Activated naive CD4-positive, alpha-beta T cell treated with anti-CD3 and anti-CD28 coated beads, Interleukin-2, amount 10 ng/mL, durations not matched to agents 7 days and 5 days (primary cell): ENCODE measurements around the gene EFNA4.

Experiments
- CTCF ChIA-PET: fragments of 350-600 bp; sonication (Branson Sonifier 250); formaldehyde crosslinking; loops from one replicate; lab custom pipeline; 2021; ENCODE audit warnings: antibody characterized with exemption; lab: Charles Lee
- DNase-seq: peaks from one replicate; pipeline ENCODE4 v3.0.0-alpha.2; 2020
- H3K27ac Mint-ChIP-seq: one replicate; pipeline ENCODE4 v1.8.0; 2021; ENCODE audit warnings: mild to moderate bottlenecking, moderate library complexity, mixed read lengths
- H3K27me3 Mint-ChIP-seq: one replicate; pipeline ENCODE4 v1.8.0; 2021; ENCODE audit warnings: mild to moderate bottlenecking, mixed read lengths
- H3K36me3 Mint-ChIP-seq: one replicate; pipeline ENCODE4 v1.8.0; 2021; ENCODE audit warnings: mixed read lengths
- H3K4me1 Mint-ChIP-seq: one replicate; pipeline ENCODE4 v1.8.0; 2021; ENCODE audit warnings: mixed read lengths
- H3K4me3 Mint-ChIP-seq: one replicate; pipeline ENCODE4 v1.8.0; 2021; ENCODE audit warnings: mild to moderate bottlenecking, moderate library complexity, mixed read lengths
- H3K9me3 Mint-ChIP-seq: one replicate; pipeline ENCODE4 v1.8.0; 2021; ENCODE audit warnings: mixed read lengths

EFNA4 gene

DNA sequence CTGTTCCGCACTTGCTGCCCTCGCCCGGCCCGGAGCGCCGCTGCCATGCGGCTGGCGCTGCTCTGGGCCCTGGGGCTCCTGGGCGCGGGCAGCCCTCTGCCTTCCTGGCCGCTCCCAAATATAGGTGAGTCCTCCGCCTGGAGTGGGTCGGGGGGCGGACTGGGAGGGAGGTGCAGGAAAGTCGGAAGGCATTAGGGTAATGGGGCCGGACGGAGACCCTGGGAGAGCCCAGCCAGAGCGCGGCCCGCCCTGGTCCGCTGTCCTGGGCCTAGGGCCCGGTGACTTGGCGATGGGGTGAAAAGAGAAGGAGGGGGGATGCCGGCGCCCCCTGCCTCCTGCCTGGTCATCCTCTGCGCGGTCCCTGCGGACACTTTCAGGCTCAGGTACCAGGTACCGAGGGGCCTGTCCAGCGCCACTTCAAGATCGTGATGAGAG, 12.2 kb upstream of the EFNA4 start:
- Mint-ChIP-seq H3K27me3 (peaks cover 12% of the 10 kb centered on the region), H3K9me3 (no peaks in the 10 kb centered on the region), H3K4me3 (peak overlapping the region; percentile 82), H3K36me3 (peaks cover 3% of the 10 kb centered on the region), H3K4me1 (peaks cover 30% of the 10 kb centered on the region), H3K27ac (no peak overlapping the region)
- no peak for DNase-seq
- CTCF ChIA-PET: interaction anchor here (0.6 to 17.5 kb wide), 14 partner anchors 6 to 81 kb away, joined by 3 to 220 read pairs (median 6); partner anchors contain the start of genes ADAM15, EFNA4, FLAD1 and SHC1

DNA sequence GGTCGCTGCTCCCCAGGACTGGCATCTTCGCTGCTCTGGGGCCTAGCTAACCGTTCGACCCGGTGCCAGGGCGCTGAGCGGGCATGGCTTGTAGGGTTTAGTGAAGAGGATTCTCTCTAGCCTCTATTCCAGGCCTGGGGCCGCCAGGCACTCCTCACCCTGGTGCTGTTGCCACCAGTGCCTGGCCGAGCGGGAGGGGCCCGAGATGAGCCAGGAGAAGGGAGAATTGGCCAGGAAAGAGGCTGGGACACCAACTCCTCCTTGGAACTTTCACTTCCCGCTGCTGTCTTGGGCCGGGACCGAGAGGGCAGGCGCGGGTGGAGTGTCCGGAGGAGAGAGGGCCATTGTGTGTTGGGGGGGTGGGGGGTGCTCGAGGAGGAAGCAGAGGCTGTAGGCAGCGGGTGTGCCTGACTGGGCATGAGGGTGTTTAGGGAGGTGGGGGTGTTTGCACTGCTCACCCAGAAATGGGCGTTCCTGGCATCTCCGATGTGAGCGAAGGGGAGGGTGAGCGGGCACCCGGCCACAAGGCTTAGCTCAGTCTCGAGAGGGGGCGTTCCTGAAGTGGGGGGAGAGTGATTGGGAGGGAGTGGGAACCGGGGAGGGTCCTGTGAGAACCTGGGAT, 11.7 kb upstream of the EFNA4 start:
- Mint-ChIP-seq H3K27me3 (peaks cover 12% of the 10 kb centered on the region), H3K4me1 (peaks cover 30% of the 10 kb centered on the region), H3K9me3 (no peaks in the 10 kb centered on the region), H3K27ac (peak overlapping the region; percentile 78), H3K4me3 (peak overlapping the region; percentile 82), H3K36me3 (peaks cover 3% of the 10 kb centered on the region)
- peak; percentile 69 for DNase-seq
- CTCF ChIA-PET: interaction anchor here (1.3 to 17.5 kb wide), 8 partner anchors 6 to 82 kb away, joined by 3 to 220 read pairs (median 6); partner anchors contain the start of genes ADAM15, EFNA4 and SHC1

DNA sequence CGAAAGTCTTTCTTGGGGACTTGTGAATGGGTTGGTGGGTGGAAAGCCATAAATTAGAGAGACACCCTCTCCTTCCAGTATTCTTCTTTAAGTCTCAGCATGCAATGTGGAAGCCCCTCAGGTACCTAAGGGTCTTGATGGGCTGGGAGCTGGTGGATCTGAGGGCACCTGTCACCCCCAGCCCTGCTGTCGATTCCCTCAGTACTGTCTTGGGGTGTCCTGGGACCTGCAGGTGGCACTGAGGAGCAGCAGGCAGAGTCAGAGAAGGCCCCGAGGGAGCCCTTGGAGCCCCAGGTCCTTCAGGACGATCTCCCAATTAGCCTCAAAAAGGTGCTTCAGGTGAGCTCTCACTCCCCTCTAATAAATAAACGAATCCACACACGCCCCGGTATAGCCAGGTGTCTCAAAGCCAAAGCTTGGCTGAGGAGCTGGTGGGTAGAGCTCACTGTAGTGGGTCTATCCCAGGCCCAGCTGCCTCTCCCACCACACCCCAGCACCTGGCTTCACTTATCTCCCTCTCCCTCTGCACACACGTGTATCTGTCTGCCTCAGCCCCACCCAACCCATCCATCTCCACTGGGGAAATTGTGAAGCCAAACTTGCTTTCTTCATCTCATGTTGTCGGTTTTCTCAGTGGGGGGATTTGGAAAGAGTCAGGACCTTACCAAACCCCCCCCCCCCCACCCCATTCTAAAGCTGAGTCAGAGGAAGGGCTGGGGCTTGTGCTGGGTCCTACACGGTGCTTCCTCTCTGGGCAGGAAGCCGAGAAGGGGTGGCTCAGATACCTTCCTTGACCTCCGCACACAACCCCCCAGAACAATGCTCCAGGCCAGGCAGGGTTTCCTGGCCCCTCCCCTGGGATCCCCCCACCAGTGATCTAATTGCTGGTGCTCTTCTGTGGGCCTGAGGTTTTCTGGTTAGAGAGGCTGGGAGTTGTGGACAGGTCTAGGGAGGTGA, 10.8 kb upstream of the EFNA4 start:
- no peaks in the 10 kb centered on the region for H3K9me3 Mint-ChIP-seq
- DNase-seq: peak; percentile 54
- peaks cover 6% of the 10 kb centered on the region for H3K27me3 Mint-ChIP-seq
- H3K4me3 Mint-ChIP-seq: peak overlapping the region; percentile 82
- CTCF ChIA-PET: interaction anchor here (0.8 to 17.5 kb wide), 9 partner anchors 5 to 109 kb away, joined by 3 to 220 read pairs (median 6); partner anchors contain the start of genes ADAM15 and EFNA4
- H3K36me3 Mint-ChIP-seq: peaks cover 3% of the 10 kb centered on the region
- H3K27ac Mint-ChIP-seq: peak overlapping the region; percentile 78
- peaks cover 30% of the 10 kb centered on the region for H3K4me1 Mint-ChIP-seq

DNA sequence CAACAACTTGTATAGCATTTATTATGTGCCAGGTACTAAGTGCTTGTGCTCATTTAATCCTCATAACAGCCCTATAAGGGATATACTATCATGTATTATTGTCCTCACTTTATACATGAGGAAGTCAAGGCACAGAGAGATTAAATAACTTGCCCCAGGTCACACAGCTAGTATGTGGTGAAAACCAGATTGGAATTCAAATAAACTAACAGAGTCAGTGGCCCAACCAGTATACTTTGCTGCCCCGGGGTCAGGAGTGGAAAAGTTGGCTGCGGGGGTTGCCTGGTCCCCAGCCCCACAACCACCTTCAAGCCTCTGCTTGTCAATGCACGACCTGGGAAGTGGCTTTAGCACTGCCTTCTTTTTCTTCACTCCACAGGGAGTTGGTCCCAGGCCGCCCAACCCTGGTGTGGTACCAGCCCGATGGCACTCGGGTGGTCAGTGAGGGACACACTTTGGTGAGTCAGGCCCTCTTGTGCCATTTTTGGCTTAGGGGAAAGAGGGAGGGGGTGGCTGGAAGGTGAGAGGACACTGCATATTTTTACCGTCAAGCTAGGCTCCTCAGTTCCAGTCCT, 9.9 kb upstream of the EFNA4 start:
- no peaks in the 10 kb centered on the region for H3K9me3 Mint-ChIP-seq
- no peak for DNase-seq

DNA sequence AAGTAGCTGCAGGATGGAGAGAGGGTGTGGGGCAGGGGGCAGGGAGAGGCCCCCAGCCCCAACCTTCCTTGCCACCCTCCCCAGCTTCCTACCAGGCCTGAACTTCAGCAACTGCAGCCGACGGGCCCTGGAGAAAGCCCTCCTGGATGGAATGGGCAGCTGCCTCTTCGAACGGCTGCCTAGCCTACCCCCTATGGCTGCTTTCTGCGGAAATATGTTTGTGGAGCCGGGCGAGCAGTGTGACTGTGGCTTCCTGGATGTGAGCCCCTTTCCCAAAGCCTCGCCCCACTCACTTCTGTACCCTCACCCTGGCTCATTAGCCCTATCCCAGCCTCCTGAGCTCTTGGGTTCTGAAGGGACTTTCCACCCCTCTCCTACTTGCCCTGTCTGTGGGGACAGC, 6.4 kb upstream of the EFNA4 start:
- CTCF ChIA-PET: interaction anchor here (0.7 to 15.1 kb wide), 10 partner anchors 10 to 102 kb away, joined by 3 to 220 read pairs (median 4); partner anchors contain the start of genes ADAM15 and PBXIP1
- Mint-ChIP-seq H3K36me3 (peaks cover 13% of the 10 kb centered on the region), H3K27me3 (no peaks in the 10 kb centered on the region)

More for the DNA sequence above, 9.9 kb upstream of the EFNA4 start:
- CTCF ChIA-PET: interaction anchor here (1.1 to 17.5 kb wide), 6 partner anchors 4 to 114 kb away, joined by 3 to 220 read pairs (median 26); partner anchors contain the start of genes ADAM15 and EFNA4
- Mint-ChIP-seq H3K4me1 (peaks cover 30% of the 10 kb centered on the region), H3K4me3 (peak overlapping the region; percentile 55), H3K36me3 (peaks cover 5% of the 10 kb centered on the region), H3K27me3 (peaks cover 2% of the 10 kb centered on the region), H3K27ac (peak overlapping the region; percentile 78)

DNA sequence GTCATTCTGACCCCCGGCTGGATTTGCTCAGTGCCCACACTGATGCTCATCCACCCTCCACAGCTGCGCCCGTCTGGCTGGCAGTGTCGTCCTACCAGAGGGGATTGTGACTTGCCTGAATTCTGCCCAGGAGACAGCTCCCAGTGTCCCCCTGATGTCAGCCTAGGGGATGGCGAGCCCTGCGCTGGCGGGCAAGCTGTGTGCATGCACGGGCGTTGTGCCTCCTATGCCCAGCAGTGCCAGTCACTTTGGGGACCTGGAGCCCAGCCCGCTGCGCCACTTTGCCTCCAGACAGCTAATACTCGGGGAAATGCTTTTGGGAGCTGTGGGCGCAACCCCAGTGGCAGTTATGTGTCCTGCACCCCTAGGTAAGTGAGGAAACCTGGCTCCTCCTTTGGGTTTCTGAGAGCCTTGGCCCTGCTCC, 5.7 kb upstream of the EFNA4 start:
- Mint-ChIP-seq H3K4me1 (peaks cover 22% of the 10 kb centered on the region), H3K9me3 (no peaks in the 10 kb centered on the region), H3K27me3 (no peaks in the 10 kb centered on the region), H3K27ac (no peak overlapping the region), H3K4me3 (no peak overlapping the region), H3K36me3 (peaks cover 13% of the 10 kb centered on the region)
- CTCF ChIA-PET: interaction anchor here (1.0 to 15.1 kb wide), 5 partner anchors 13 to 103 kb away, joined by 3 to 220 read pairs (median 5); partner anchors contain the start of gene ADAM15
- DNase-seq: no peak

More for the DNA sequence above, 6.4 kb upstream of the EFNA4 start:
- Mint-ChIP-seq H3K27ac (no peak overlapping the region), H3K9me3 (no peaks in the 10 kb centered on the region), H3K4me3 (no peak overlapping the region), H3K4me1 (peaks cover 23% of the 10 kb centered on the region)
- DNase-seq: no peak

DNA sequence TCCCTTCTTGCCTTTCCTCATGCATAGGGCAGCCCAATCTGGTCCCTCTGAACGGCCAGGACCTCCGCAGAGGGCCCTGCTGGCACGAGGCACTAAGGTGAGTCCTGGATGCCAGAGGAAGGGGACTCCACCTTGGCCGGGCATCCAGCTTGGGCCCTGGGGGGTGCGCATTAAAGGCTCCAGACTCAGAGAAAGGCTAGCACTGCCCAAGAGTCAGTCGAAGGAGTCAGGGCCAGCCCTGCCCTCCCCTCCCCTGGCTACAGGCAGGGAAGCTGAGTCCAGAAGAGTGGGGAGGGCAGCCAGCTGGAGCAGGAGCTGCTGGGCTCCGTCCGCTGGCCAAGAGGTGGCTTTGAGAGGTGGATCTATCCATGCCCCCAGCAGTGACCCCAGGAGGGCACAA, 2.8 kb upstream of the EFNA4 start:
- Mint-ChIP-seq H3K9me3 (no peaks in the 10 kb centered on the region), H3K36me3 (peaks cover 13% of the 10 kb centered on the region), H3K27me3 (no peaks in the 10 kb centered on the region), H3K4me3 (no peak overlapping the region), H3K27ac (no peak overlapping the region), H3K4me1 (peaks cover 32% of the 10 kb centered on the region)
- CTCF ChIA-PET: interaction anchor here (1.3 to 15.1 kb wide), 8 partner anchors 15 to 501 kb away, joined by 3 to 220 read pairs (median 8); partner anchors contain the start of gene ADAM15
- no peak for DNase-seq

DNA sequence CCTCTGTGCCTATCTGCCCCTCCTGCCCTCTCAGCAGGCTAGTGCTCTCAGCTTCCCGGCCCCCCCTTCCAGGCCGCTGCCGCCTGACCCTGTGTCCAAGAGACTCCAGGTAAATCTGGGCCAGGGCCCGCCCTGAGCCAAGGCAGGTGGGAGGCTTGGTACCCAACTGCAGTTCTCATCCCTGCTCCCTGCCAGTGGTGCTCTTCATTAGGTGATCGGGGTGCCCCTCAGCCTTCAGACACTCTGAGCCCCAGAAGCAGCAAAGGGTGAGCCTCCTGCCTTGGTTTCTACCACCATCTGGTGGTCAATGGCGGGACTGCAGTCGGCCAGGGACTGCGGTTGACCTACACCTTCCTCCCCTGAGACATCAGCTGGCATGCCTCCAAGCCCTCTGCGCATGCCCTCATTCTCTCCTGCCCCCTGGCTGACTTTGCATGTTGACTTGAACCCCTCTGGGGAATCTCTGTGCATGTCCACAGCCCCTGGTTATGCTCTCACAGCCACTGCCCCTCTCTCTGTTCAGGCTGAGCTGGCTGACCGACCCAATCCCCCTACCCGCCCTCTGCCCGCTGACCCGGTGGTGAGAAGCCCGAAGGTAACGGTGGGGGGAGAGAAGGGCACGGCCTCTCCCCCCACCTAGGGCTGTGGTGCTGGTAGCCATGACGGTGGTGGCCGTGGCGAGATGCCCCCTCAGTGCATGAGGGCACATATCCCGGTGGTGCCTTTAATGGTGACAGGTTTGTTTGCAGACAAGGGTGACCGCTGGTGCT, 2.0 kb upstream of the EFNA4 start:
- Mint-ChIP-seq H3K4me1 (peaks cover 36% of the 10 kb centered on the region), H3K4me3 (peak overlapping the region; percentile 4), H3K27ac (no peak overlapping the region), H3K9me3 (no peaks in the 10 kb centered on the region), H3K36me3 (peaks cover 10% of the 10 kb centered on the region), H3K27me3 (no peaks in the 10 kb centered on the region)
- DNase-seq: peak; percentile 96
- CTCF ChIA-PET: interaction anchor here (0.7 to 15.1 kb wide), 18 partner anchors 10 to 502 kb away, joined by 3 to 220 read pairs (median 4); partner anchors contain the start of genes ADAM15, PBXIP1 and PYGO2

DNA sequence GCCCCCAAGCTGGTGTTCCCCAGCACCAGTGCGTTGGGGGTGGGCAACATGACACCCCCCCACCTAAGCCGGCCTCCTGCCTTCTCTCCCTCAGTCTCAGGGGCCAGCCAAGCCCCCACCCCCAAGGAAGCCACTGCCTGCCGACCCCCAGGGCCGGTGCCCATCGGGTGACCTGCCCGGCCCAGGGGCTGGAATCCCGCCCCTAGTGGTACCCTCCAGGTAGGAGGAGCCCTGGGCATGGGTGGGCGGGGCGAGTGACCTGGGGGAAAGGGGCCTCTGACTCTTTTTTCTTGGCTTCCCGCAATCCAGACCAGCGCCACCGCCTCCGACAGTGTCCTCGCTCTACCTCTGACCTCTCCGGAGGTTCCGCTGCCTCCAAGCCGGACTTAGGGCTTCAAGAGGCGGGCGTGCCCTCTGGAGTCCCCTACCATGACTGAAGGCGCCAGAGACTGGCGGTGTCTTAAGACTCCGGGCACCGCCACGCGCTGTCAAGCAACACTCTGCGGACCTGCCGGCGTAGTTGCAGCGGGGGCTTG, 1.3 kb upstream of the EFNA4 start:
- peaks cover 16% of the 10 kb centered on the region for H3K36me3 Mint-ChIP-seq

DNA sequence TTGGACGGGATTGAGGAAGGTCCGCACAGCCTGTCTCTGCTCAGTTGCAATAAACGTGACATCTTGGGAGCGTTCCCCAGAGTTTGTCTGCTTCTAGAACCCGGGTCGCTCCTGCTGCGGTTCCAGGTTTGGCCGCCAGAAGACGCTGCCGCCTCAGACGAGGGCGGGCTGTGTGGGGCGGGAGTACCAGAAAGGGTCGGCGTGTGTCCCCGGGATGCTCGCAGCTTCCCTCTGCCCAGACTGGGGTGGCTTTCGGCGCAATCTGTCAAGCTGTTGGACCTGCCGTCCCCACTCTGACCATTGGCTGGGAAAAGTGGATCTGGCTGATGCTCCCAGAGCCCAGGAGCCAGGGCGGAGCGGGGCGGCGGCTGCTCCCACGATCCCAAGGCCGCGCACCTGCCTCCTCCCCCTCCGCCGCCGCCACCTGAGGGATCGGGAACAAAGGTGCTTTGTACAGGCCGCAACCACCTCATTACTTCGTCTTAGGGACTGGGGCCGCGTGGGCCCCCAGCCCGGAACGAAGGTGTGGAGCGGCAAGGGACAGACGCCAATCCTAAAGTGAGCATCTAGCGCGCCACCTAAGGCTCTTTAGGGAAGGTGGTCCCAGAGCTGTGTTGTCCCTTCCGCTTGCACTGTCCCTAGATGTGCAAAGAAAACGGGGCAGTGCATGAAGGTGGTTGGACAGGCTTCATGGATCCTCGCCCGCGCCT, 683 bp upstream of the EFNA4 start:
- Mint-ChIP-seq H3K36me3 (peaks cover 17% of the 10 kb centered on the region), H3K27ac (no peak overlapping the region), H3K4me3 (peak overlapping the region; percentile 65), H3K4me1 (peaks cover 36% of the 10 kb centered on the region), H3K9me3 (no peaks in the 10 kb centered on the region), H3K27me3 (no peaks in the 10 kb centered on the region)
- CTCF ChIA-PET: interaction anchor here (0.5 to 15.1 kb wide), 12 partner anchors 8 to 503 kb away, joined by 3 to 220 read pairs (median 4); partner anchors contain the start of genes ADAM15, FLAD1 and KRTCAP2
- DNase-seq: peak; percentile 88

More for the DNA sequence above, 1.3 kb upstream of the EFNA4 start:
- CTCF ChIA-PET: interaction anchor here (0.5 to 15.1 kb wide), 23 partner anchors 8 to 503 kb away, joined by 3 to 220 read pairs (median 4); partner anchors contain the start of genes ADAM15, PBXIP1 and PYGO2
- Mint-ChIP-seq H3K27ac (no peak overlapping the region), H3K4me3 (peak overlapping the region; percentile 65), H3K27me3 (no peaks in the 10 kb centered on the region), H3K9me3 (no peaks in the 10 kb centered on the region), H3K4me1 (peaks cover 36% of the 10 kb centered on the region)
- DNase-seq: peak; percentile 37

DNA sequence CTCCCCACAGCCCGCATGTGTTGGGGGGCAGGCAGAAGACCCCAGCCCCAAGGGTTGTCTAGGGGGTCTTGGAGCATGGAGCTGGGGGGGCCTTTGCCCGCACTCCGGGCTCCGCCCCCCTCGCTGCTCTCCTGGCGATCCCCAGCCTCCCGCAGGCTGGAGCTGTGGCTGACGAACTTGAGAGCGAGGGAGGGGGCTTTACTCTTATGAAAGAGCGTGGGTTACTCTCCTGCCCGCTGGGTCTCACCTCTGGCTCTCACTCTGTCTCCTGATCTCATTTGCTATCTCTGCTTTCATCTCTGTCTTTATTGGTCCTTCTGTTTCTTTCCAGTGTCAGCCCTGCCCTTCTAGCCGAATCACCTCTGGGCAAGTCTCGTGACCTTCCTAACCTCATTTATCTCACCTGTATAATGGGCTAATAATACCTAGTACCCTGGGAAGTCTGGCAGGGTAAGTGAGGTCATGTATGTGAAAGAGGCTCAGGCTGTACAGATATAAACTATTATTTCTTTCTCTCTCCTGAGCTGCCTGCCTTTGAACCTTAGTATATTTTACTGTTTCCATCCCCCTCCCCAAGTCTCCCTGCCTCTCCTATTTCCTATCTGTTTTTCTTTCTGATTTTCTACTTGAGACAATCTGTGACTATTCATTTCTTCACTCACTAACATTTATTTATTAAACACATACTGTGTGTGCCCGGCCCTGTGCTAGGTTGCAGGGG, 731 bp downstream of the EFNA4 start:
- Mint-ChIP-seq H3K4me1 (peaks cover 36% of the 10 kb centered on the region), H3K4me3 (peak overlapping the region; percentile 76), H3K27ac (peak overlapping the region; percentile 38), H3K27me3 (no peaks in the 10 kb centered on the region), H3K9me3 (no peaks in the 10 kb centered on the region), H3K36me3 (peaks cover 21% of the 10 kb centered on the region)
- CTCF ChIA-PET: interaction anchor here (1.0 to 15.1 kb wide), 6 partner anchors 14 to 103 kb away, joined by 4 to 220 read pairs (median 10); partner anchors contain the start of genes ADAM15 and EFNA3
- peak; percentile 52 for DNase-seq
